ENCODE measurements around the gene ZG16B.

GRCh38 chr16:2787961-2788360, 42.1 kb upstream of the ZG16B start:
- TF ChIP-seq CTCF (conservative IDR thresholded peaks at IDR 0.05 in 1 of 2, IDR thresholded peaks at IDR 0.05 in 1 of 2; ENCODE audit: low read depth in 1 of 2, low read length in 2 of 2) (no peak), EZH2 (IDR thresholded peaks at IDR 0.05; ENCODE audit: low read length, missing control alignments) (no peak)
